EH (cell line): ENCODE measurements around the gene CLDN19.
"Not testable (repeated sequence)": the region's sequence is repeated elsewhere in the genome, so short reads cannot be mapped to it uniquely, and the experiment has no call there.

Source experiments
- DNase-seq: peaks from one replicate; pipeline ENCODE4 v3.0.0-alpha.2; 2015; ENCODE audit warnings: low read depth

The CLDN19 gene

DNA sequence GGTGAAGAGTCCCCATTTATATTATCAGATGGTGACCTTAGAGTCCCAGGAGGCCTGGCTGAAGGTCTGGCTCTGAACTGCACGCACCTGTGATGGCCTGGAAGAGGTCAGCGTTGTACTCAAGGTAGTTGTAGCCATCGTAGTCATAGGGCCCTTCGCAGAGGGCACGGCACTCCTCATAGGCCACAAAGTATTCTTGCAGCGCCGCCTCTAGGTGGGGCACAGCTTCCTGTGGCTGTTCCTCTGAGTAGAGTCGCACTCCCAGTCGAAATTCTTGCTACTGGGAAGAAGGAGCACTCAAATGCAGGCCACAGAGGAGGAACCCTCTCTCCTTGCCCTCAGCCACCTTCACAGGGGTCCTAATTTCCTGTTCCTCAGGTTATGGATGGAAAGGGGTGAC is 19.1 kb upstream of the CLDN19 start:
- DNase-seq = no peak

DNA sequence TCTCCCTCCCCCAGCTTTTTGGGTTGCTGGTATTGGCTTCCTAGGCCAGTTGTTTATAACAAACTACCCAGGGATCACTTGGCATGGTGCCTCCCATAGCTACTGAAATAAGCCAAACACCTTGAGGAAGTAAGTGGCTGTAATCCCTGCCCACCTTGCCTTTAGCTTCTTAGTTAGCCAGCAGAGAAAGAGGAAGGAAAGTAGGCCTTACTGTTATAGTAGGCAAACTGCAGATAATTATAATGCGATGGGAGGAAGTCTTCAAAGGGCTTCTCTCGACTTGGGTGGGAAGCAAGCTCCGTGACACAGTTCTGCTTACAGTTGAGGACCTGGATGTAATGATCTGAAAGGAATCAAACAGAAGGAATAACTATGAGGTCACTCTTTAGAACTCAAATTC is 18.6 kb upstream of the CLDN19 start:
- no peak for DNase-seq

DNA sequence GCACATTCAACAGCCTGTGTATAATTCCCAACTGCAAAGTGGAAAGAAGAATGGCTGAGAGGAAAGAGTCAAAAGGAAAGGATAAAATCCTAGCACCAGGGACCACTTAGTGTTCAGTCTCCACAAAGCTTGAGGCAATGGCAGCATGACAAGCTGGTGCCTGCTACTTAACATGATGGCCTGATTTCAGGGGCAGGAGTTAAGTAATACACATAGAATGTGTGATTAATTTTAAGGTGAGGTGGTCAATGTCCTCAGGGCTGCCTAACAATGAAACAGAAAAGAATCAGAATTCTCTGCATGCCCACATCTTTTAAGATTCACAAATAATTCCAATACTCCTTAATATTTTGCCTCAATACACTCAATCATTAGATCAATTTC is 17.8 kb upstream of the CLDN19 start:
- DNase-seq = no peak

DNA sequence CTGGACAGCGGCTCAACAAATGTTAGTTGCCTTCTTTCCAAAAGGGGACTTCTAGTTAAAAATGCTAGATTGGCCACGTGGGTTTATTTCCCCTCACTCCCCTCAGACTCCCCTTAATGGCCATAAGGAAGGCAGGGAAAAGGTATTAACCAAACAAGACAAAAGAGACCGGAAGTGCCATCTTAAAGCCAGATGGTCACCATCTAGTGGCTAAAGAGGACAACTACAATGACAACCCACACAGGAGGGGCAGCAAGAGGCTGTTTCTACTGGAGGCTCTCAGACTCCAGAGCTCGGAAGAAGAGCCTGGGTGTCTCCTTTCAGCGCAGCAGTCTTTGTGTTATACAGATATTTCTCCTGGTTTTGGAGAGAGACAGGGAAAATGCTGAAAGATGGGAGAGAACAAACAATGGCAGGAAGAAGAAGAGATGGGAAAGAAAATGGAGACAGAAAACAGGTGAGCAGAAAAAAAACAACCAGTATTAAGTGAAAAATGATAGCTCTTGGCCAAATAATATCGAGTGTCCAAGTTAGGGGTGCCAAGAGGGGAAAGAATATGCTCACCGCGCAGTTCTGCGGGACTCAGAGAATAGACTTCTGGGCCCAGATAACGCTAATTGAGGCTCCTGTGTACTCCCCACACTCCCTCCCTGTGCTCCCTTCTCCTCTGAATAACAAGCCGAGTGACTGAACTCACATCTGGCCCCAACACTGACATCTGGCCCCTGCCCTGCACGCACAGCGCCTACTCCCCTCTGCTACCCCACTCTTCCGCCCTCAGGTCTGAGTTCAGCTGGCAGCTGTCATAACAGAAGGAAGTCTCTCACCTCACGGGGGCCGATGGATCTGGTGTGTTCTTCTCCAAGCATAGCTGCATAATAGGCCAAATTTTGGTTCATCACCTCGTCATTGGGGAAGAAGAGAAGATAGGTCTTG is 17.2 kb upstream of the CLDN19 start:
- peak; percentile 75 for DNase-seq

DNA sequence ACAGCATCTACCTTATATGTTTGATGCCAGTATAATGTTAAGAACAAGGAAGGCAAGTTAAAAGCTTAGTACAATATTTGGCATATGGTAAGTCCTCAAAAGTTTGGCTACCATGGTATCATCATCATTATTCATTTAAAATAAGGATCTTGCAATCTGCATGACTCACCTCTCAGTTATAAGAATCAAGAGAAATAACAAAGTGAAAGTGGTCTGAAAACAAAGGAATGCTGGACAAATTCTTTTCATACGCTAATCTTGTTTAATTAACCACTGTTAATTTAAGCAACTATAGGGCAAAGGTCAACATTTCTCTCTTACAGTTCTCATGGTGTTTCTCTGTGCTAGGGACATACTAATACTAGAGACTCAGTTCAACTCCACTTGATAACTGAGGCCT is 13.0 kb upstream of the CLDN19 start:
- peak; percentile 79 for DNase-seq

DNA sequence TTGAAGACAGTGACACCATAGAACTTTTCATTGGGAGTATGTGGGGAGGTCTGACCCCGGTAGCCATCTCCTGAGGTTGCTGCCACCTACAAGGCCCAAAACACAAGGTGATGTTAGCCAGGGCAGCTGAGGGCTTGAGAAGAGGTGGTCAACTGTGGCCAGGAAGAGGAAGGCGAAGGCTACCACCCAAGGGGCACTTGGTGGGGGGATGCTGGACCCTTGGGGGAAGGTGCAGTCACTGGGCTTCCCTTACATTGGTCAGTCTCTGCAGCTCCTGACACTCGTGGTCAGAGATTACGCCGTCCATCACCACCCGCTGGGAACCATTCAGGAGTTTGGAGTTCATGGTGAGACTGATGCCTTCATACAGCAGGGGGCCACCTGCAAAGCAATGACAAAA is 12.2 kb upstream of the CLDN19 start:
- no peak for DNase-seq

DNA sequence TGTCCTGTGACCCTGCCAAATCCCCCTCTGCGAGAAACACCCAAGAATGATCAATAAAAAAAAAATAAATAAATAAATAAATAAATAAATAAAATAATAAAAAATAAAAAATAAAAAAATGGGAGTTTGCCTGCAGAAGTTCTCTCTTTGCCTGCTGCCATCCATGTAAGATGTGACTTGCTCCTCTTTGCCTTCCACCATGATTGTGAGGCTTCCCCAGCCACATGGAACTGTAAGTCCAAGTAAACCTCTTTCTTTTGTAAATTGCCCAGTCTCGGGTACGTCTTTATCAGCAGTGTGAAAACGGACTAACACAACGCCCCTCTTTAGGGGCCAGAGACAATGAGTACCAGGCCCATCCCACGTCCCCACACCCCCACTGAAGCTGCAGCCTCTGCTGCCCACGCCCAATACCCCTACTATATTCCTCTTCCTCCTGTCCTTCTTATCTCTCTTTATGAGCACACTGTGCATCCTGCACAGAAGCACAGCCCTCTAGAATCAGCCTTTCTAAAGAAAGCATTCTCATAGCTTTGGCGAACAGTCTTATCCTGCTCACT is 11.6 kb upstream of the CLDN19 start:
- DNase-seq = not testable (repeated sequence)

DNA sequence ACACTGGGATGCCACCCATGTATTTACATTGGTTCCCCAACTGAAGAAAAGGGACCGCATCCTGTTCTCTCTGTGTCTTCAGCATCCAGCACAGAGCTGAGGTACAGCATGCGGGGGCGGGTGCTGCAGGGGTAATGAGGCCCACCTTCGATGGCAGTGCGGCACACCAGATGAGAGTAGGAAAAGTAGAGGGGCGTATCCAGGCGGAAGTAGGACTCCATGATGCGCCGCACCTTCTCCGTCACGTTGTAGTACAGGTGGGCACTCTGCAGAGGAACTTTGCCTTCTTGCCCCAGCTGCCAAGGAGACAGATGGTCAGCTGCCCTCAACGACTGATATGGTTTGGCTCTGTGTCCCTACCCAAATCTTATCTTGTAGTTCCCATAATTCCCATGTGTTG is 10.0 kb upstream of the CLDN19 start:
- no peak for DNase-seq

DNA sequence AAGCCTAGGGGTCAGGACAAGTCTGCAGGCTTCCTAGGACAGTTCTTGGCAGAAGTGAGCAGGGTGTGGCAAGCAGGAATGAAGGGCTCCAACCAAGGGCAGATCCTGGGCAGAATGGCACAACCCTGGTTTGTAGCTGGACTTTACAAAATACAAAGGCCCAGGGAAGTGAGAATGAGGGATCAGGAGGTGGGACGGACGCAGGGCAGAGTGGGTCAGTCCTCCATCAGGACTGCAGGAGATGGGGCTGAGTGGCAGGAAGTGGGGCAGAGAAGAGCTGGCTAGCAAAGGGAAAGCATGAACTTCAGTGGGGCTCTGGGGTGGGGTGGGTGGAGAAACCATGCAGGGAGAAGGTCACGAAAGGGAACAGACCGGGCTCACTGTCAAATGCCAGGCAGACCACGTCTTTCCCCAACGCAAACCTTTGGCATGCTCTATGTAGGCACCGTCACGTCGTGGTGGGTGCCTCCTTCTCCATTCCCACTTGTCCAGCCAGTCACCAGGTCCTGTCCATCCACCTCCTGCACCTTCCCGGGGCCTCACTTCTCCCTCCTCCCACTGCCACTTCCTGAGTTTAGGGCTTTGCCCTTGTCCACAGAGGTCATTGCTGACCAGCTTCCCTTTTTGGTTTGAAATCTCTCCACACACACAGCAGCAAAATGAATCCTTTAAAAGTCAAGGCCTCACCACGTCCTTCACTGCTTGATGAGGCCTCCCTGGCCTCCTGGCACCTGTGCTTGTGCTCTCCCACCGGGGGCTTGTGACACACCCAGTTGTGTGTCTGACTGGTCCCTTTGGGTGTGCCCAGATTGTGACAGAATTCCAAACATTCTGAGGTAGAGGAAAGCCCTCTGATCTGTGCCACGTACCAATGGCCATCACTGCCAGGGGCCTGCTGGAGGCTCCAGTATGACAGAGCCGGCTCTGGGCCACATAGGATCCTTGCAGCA is 8.7 kb upstream of the CLDN19 start:
- DNase-seq = no peak

DNA sequence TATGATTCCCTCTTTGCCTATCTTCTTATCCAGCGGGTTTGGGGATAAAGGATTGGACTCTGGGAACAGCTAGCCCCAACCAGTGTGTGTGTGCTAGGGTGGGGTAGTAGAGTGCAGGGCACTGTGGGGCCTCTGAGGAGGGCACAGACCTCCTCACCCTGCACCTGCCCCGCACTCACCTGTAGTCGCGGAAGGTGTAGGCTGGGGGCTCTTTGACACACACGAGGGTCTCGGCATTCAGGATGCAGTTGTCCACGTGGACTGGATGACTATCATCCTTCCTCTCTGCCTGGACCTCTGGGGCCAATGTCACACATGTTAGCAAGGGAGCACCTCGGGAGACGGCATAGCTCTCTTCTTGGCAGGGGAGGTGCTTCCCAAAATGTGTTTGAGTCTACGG is 8.0 kb upstream of the CLDN19 start:
- no peak for DNase-seq

DNA sequence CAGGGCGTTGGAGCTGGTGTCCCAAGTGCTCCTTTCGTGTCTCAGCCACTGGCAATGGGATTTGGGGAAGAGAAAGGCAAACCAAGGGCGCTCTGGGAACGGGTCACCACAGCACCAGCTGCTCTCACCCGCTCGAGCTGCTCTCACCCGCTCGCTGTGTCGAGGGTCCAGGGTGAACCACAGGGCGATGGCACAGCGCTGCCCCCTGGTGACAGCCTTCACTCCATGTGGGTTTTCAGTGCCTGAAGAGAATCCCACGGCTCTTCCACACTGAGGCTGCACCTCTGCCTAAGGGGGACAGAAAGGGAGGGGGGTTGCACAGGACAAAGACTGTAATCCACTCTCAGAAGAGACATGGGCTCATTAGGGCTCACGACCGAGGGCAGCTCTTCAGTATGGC is 7.1 kb upstream of the CLDN19 start:
- peak; percentile 28 for DNase-seq

DNA sequence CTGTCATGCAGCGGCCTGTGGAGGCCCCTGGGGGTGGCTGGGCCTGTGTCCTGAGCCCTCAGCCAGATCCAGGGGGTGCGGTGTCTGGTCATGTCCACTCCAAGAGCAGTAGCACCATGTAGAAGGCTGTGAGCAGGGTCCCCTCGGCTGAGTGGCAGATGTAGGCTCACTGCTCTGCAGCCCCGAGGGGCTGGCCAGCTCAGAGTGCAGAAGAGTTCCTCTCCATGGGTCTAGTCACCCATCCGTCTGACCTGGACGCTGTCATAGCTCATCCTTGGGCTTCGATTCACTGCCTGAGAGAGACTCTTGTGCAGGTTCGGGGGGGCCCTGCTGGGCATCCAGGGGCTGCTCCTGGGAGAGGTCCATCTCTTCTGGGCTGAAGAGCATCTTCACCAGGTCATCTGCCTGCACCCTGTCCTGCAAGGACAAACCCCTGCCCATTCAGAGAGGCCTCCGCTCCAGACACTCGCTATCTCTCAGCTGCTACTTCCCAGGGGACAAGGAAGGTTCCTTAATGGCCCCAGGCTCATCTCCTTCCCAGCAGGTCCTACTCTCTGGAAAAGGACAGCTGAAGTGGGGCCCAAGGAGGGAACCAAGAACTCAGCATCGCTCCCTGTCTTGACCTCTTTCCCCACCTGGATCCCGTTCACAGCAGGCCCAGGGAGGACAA is 6.5 kb upstream of the CLDN19 start:
- no peak for DNase-seq

DNA sequence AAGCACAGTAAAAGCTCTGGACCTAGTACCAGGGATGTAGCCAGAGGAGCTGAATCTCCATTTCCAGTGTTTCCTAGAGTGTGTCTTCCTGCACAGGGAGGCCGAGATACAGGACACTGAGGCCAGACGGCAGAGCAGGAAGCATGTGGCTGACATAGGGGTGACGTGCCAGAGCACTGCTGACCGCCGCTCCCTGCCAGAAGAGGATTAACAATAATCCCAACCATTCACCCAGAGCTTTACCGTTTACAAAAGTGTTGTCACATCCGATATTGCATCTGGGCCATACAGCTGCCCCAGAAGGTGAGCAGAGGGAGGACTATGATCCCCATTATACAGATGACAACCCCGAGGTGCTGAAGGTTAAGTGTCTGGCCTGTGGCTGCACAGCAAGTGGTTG is 5.8 kb upstream of the CLDN19 start:
- DNase-seq = no peak

DNA sequence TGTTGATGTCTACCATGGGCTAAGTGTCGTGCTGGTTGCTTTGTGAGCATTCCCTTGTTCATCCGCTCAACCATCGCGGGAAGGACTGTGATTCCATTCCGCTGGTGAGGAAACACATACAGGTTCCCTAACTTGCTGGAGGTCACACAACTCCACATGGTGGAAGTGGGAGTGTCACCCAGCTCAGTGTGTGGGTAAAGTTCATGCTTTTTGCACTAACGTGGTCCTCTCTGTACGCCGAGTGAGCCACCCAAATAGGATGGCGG is 4.0 kb upstream of the CLDN19 start:
- DNase-seq = no peak

DNA sequence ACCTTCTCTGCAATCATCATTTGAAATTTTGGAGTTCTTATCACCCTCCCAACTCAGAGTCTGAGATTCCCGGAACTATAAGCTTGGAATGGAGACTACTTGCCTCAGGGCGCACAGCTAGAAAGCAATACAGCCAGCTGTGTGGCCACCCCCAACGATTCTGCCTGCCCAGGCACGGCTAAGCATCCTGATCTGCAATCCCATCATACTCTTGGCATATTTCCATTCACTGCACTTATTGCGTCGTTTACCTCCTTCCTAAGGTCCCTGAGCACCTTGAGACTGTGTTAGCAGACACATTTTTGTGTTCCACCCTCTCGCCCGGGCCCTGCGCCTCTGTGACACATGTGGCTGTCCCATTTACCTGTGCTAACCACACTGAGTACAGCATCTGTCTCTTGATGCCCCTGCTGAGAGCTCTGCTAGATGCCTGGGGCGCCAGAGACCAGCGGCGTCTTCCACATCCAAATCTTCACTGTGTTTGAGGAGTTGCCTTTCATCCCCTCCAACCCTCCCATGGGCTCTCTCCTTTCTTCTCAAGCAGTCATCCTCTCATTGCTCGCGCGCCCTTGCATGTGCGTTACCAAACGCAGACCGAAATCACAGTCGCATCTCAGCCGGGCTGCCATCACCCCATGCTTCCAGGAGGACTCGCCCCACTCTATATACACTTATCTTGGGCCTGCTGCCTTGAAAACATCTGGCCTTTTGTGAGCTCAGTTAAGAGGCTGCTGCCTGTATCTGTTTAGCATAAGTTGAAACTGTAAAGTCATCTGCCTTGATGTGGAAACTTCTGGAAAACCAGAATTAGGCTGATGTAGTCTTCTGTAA is 3.5 kb upstream of the CLDN19 start:
- peak; percentile 75 for DNase-seq

DNA sequence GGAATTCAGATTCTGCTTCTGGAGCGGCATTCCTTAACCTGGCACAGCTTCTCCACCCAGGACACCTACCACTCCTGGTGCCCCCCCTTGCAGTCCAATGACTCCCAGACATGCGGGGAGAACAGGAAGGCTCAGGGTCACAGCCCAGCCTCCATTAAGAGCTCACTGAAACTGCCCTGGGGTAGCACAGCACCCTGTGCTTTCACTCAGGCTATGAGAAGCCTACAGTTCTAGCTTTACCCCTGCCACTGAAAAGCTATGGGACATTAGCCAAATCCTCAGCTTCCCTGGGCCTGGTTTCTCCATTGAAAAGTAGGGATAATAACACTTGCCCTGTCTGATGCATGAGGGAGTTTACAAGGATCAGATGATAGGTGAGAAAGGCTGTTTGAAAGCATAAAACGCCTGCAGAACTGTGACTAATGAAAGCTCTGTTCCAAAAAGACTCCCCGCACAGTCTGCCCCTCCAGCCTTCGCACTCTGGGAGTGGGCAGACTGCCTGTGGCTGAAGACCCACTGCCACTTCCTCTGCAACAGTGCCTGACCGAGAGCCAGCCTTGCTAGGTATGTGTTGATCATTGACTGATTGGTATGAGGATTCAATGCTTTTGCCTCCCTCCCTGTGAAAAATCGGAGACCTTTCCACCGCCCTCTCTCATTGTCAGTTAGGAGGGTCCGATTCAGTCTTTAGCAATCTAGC is 2.7 kb upstream of the CLDN19 start:
- DNase-seq = no peak

DNA sequence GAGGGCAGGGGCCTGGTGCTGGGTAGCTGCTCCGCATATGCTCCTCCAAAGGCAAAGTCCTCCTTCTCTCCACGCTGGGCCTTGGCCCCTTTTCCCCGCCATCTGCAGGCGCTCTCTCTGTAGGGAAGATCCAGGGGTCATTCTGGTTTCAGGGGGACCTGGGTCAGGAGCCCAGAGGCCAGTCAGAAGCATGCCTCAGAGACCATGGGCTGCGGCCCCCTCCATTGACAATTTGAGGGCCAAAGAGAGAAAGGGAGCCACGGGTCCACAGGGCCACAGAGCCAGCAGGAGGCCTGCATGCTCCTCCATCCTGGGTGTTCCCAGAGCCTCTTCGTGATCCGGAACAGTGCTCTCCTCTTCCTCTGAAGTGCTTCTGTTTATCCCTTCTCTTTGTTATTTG is 2.1 kb upstream of the CLDN19 start:
- no peak for DNase-seq

DNA sequence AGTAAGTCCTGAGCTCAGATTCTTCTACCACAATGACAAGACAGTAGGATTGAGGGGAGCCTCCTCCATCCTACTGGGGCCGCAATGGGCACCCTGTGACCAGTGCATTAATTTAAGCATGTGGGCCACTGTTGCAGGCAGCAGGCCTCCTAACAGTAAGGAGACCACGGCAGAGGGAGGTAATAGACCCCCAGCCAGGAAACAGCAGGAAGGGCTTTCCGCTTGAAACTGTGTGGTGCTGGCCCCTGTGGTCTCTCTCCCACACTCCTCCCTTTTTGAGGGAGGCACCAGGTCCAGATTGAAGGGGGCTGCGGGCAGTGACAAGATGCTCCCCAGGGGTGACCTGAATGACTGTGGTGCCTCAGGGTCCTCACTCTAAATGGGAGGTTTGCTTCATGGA is 1.7 kb upstream of the CLDN19 start:
- no peak for DNase-seq

DNA sequence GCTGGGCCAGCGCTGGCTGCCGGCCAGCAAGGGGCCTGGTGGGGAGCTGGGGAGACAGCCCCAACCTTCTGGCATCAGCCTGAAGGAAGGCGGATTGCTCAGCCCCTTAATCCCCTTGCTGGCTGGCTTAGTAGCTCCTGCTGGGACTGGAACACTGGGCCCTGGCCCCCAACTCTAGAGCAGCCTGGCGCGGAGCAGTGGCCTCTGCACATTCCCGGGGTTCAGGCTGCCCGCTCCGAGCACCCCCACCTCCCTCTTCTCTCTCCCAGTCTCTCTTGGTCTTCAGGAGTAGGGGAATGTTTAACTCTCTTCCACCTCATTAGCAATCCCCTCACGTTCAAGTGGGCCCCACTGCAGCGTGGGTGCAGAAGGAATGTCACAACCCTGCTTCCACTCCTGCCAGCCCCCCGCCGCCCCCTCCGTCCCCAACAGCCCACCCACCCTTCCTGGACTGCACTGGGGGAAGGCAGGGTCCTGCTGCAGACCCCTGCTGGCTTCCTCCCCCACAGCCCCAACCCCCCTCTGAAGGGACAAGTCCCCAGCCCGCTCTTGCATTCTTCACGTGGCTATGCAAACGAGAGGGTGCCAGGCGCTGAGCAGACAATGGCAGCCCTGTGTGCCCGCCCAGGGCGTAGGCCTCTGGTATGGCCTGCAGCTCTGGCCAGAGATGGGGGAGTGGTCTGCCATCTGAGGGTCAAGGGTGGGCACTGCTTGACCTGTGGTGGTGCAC is 980 bp upstream of the CLDN19 start:
- DNase-seq = no peak

DNA sequence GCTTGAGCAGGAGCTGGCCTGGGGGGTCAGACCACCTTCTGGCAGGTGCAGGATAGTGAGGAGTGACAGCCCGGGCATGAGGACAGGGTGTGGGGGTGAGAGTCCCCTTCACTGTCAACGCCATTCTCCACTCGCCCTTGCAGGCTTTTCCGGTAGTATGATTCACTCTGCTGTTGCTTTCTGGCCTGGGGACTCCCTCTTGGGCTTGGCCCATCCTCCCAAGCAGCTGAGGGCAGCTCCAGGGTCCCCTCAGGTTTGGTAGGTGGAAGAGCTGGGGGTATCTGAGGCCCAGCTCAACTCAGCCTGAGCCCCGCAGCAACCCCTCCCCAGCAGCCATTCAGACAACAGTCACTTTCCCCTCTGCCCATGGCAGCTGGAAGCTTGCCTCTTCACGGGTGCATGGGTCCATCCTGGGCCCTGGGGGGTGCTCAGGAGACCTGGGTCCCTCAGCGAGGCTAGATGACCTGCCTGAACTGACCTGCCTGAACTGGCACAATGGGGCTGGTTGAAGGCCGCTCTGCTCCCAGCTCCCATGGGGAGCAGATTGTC is 1.3 kb downstream of the CLDN19 start:
- no peak for DNase-seq
